ENCODE results near the gene SCARF1.

Gene SCARF1

DNA sequence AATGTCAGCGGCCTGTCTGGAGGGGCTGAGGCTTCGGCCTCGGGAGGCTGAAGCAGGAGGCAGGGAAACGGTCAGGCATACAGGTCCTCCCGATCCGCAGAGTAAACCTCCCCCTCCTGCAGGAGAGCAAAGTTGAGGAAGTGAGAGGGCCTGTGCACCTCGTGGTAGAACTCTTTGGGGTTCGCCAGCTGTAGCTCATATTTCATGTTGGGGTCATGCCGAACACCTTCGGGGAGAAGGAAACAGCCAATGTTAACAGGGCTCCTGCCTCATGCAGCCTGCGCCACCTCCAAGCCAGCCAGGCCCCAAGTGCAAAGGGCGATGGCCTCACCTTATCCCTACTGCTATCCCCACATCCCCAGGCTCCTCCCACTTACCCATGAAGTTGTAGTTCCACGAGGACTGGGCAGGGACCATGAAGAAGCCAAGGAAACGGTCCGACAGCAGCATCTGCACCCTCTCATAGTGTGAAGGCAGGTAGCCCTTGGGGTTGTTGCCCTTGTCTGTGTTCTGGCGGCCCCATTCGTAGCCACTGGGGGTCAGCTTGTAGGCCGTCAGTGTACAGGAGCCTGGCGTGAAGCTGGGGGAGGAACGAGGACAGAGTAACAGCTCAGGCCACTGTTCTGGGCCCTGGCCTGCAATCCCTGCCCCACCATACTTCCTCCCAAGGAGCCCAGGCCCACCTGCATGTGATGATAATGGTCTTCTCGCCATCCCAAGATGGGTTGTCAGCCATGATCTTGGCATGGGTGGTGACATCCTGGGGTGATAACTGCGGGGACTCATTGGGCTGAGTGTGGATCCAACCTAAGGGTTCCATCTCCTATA, 5.4 kb upstream of the SCARF1 start:
- H2AFZ ChIP-seq = no peak overlapping the region
- no peak overlapping the region for H3K4me2 ChIP-seq (ENCODE audit: low read length)
- no peaks in the 10 kb centered on the region for H3K36me3 ChIP-seq (ENCODE audit: control insufficient read depth, insufficient read depth, low read length)
- H3K9ac ChIP-seq = no peak overlapping the region
- H3K27me3 ChIP-seq (ENCODE audit: control insufficient read depth, insufficient read depth, low read length) = no peaks in the 10 kb centered on the region
- no peak overlapping the region for H3K4me3 ChIP-seq (ENCODE audit: low read depth, low read length)
- H3K79me2 ChIP-seq = no peaks in the 10 kb centered on the region
- H3K4me1 ChIP-seq = peaks cover 5% of the 10 kb centered on the region
- H3K9me3 ChIP-seq (ENCODE audit: control insufficient read depth, low read length) = no peaks in the 10 kb centered on the region
- no peak overlapping the region for H3K27ac ChIP-seq
- TF ChIP-seq, protein P1, sequence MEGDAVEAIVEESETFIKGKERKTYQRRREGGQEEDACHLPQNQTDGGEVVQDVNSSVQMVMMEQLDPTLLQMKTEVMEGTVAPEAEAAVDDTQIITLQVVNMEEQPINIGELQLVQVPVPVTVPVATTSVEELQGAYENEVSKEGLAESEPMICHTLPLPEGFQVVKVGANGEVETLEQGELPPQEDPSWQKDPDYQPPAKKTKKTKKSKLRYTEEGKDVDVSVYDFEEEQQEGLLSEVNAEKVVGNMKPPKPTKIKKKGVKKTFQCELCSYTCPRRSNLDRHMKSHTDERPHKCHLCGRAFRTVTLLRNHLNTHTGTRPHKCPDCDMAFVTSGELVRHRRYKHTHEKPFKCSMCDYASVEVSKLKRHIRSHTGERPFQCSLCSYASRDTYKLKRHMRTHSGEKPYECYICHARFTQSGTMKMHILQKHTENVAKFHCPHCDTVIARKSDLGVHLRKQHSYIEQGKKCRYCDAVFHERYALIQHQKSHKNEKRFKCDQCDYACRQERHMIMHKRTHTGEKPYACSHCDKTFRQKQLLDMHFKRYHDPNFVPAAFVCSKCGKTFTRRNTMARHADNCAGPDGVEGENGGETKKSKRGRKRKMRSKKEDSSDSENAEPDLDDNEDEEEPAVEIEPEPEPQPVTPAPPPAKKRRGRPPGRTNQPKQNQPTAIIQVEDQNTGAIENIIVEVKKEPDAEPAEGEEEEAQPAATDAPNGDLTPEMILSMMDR (IDR thresholded peaks at IDR 0.05) = no peak

DNA sequence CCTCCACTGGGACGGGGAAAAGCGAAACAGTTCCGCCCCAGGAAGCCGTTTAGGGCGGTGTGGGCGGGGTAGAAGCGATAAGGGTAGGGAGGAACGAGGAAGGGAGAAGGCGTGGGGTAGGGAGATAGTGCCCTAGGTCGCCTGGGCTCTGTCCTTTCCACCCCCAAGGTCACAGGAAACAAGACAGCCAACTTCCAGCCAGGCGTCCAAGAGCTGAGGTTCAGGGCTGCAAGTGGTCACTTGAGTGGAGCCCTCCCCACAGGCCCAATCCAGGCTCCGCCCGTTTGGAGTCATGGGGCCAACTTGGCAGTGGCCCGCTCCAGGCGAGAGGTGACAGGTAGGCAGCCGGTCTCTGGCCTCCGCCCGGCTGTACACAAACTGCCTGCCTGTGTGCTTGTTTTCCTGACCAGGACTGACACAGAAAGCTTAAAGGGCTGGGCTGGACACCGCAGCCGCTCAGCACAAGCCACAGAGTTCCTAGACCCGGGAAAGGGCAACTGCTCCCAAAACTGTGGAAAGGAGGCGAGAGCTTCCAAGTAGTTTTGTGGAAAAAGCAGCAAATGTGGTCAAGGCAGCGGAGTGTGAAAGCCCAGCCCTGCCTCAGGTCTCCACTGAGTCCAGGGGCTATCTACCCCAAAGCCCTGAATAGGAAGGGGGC, 4.4 kb upstream of the SCARF1 start, which contains the start of gene RILP:
TSS of gene RILP (minus strand) at position 23 of the 658 bp plus-strand sequence. CDS start 62 bp downstream, outside the sequence.
- H3K9ac ChIP-seq = no peak within 1 kb of the TSS
- no peaks in the 10 kb centered on the region for H3K79me2 ChIP-seq
- H2AFZ ChIP-seq = peak within 1 kb of the TSS; percentile 80
- no peaks in the 10 kb centered on the region for H3K36me3 ChIP-seq (ENCODE audit: control insufficient read depth, insufficient read depth, low read length)
- H3K4me3 ChIP-seq (ENCODE audit: low read depth, low read length) = peak within 1 kb of the TSS; percentile 88
- H3K4me1 ChIP-seq = peaks cover 5% of the 10 kb centered on the region
- H3K27ac ChIP-seq = peak within 1 kb of the TSS; percentile 87
- no peaks in the 10 kb centered on the region for H3K9me3 ChIP-seq (ENCODE audit: control insufficient read depth, low read length)
- H3K27me3 ChIP-seq (ENCODE audit: control insufficient read depth, insufficient read depth, low read length) = no peaks in the 10 kb centered on the region
- TF ChIP-seq, protein P1 (IDR thresholded peaks at IDR 0.05) = no peak
- H3K4me2 ChIP-seq (ENCODE audit: low read length) = peak within 1 kb of the TSS; percentile 96

DNA sequence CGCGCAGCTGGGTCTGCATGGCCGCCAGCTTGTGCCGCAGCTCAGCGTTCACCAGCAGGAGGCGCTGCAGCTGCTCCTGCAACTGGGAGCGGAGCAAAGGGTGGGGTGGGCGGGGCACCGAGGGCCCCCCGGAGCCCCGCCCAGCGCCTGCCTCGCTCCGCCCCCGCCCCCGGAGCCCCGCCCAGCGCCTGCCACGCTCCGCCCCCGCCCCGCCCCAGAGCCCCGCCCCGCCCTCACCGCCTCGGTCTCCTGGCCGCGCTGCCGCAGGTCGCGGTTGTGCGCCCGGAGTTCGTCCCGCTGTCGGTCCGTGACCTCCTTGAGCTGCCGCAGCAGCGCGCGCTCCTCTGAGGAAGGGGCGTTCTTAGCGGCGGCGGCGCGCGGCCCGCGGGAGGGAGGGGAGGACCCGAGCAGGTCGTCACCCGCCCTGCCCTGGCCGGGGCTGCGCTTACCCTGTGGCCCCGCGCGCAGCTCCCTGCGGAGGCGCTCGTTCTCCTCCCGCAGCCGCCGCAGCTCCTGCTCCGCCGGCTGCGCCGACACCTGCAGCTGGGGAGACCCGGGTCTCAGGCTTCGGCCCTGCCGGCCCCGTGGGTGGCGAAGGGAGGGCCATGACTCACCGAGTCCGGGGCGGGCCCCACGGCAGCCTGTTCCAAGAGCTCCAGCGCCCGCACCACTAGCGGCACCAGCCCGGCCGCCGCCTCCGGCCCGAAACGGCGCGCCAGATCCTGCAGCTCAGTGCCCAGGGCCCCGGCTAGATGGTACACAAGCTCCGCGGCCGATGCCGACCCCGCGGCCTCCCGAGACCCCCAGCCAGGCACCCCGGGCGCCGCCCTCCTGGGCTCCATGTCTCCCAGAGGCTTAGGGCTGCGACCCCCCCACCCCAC, 3.7 kb upstream of the SCARF1 start:
- Histone ChIP-seq H3K27ac (peak overlapping the region; percentile 87), H3K27me3 (ENCODE audit: control insufficient read depth, insufficient read depth, low read length) (no peaks in the 10 kb centered on the region), H3K4me2 (ENCODE audit: low read length) (peak overlapping the region; percentile 96), H3K9ac (no peak overlapping the region), H3K4me3 (ENCODE audit: low read depth, low read length) (peak overlapping the region; percentile 88), H2AFZ (peak overlapping the region; percentile 80), H3K79me2 (no peaks in the 10 kb centered on the region), H3K4me1 (peaks cover 6% of the 10 kb centered on the region), H3K9me3 (ENCODE audit: control insufficient read depth, low read length) (no peaks in the 10 kb centered on the region), H3K36me3 (ENCODE audit: control insufficient read depth, insufficient read depth, low read length) (no peaks in the 10 kb centered on the region)
- TF ChIP-seq, protein P1 (IDR thresholded peaks at IDR 0.05) = no peak

DNA sequence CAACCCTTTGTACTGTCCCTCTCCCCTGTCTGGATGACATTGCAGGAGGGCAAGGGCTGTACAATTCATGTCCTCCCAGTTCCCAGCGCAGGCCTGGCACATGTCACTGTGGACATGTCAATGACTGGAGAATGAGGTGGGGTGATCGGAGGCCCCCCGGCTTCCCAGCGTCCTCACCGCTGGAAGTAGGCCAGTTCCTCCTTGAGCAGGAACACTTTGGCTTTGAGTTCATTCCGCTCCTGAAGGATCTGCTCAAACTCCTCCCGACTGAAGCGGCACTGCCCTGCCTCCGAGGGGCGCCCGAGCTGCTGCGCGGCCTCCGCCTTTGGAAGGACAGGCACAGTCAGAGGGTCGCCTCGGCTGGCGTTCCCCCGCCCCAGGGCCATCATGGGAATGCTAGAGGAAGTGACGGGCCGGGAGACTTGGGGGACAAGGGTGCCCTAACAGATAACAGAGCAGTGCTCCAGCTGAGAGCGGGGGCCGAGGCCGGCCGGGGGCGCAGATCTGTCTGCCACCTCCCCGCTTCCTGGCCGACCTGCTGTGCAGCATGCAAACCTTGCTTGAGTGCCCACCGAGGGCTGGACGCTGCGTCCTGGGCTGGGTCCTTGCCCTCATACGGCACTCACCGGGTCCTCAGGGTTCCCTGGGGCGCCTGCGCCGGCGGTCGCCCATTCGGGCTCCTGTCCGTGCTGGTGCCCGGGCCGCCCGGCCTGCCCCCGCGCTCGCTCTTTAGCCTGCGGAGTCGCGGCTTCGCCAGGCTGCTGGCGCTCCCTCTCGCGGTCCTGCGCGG, 2.8 kb upstream of the SCARF1 start:
- Histone ChIP-seq H3K4me2 (ENCODE audit: low read length) (peak overlapping the region; percentile 81), H2AFZ (peak overlapping the region; percentile 80), H3K9me3 (ENCODE audit: control insufficient read depth, low read length) (no peaks in the 10 kb centered on the region), H3K79me2 (no peaks in the 10 kb centered on the region), H3K36me3 (ENCODE audit: control insufficient read depth, insufficient read depth, low read length) (no peaks in the 10 kb centered on the region), H3K27ac (peak overlapping the region; percentile 74), H3K4me3 (ENCODE audit: low read depth, low read length) (peak overlapping the region; percentile 57), H3K27me3 (ENCODE audit: control insufficient read depth, insufficient read depth, low read length) (no peaks in the 10 kb centered on the region), H3K4me1 (peaks cover 7% of the 10 kb centered on the region), H3K9ac (no peak overlapping the region)
- TF ChIP-seq, protein P1 (IDR thresholded peaks at IDR 0.05) = peak; percentile 91

Measured in parathyroid adenoma (tissue), 2 donors.